Mononuclear cell (primary cell): ENCODE measurements around the gene L3MBTL2. TPM values are rescaled to one million over a fixed set of nuclear protein-coding genes. Genes with fewer than 3 reads are reported as not detected.
"Not testable (repeated sequence)": the region's sequence is repeated elsewhere in the genome, so short reads cannot be mapped to it uniquely, and the experiment has no call there.

Source experiments
- H3K27me3 ChIP-seq: 2 replicates; pipeline ENCODE4 v1.6.0; 2011; ENCODE audit warnings: low read length, control low read depth; ENCODE audit not compliant: insufficient read depth
- H3K4me1 ChIP-seq: 2 replicates; pipeline ENCODE4 v1.5.1; 2011; ENCODE audit warnings: mild to moderate bottlenecking, low read length, control low read depth; ENCODE audit not compliant: insufficient read depth
- H3K4me3 ChIP-seq: 2 replicates; pipeline ENCODE4 v1.5.1; 2011; ENCODE audit warnings: mild to moderate bottlenecking, low read length, moderate library complexity
- H3K9me3 ChIP-seq: 2 replicates; pipeline ENCODE4 v1.5.1; 2011; ENCODE audit warnings: low read depth, mild to moderate bottlenecking, control low read depth, low read length
- total RNA-seq: library from RNA; depleted of rRNA; stranded (reverse); fragments of >200 nt; gene quantifications from one replicate; pipeline ENCODE4 v1.2.3, GENCODE V29; 2012

Gene L3MBTL2
- total RNA-seq, 1 donor: 8.9 TPM

DNA sequence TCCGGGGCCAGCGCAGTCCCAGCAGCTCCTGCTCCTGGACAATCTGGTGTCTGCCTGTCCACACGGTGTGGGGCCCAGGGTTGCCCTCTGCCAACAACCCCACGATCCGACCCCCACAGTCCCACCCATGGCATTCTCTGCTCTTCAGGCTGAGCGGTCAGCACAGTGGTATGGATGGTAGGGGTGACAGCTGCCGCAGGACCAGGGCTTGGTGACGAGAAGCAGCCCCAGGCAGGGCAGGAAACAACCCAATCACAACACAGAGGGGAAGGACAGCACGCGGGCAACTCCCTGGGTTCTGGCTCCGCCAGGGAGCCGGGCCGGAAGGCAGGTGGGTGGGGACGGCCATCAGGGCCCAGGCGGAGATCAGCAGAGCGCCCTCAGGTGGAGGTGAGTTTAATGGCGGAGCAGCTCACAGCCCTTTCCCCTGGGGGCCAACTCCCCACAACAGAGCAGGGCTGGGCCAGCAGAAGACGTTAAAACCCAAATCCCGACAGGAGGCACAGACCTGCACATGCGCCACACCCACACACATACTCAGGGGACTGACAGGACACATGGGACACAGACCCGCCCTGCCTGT, 40.9 kb downstream of the L3MBTL2 start:
- no peaks in the 10 kb centered on the region for H3K27me3 ChIP-seq
- no peaks in the 10 kb centered on the region for H3K4me1 ChIP-seq
- no peaks in the 10 kb centered on the region for H3K9me3 ChIP-seq
- no peak overlapping the region for H3K4me3 ChIP-seq

DNA sequence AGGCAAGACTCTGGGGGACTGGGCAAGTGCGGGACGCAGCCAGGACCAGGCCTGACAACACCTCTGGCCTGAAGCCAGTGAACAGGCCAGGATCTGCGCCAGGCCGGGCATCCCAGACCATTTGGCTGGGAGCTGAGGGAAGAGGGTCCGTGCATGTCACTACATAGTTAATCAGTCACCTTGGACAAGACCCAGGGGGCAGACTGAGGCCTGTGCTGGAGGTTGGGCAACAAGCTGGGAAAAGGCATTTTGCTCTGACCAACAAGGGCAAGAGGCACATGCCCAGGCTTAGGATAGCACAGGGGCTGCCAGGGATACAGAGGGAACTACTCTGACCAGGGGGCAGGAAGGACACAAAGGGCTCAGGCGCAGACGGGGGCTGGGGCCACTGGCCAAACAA, 42.6 kb downstream of the L3MBTL2 start:
- H3K4me3 ChIP-seq: no peak overlapping the region
- H3K9me3 ChIP-seq: no peaks in the 10 kb centered on the region
- no peaks in the 10 kb centered on the region for H3K27me3 ChIP-seq
- H3K4me1 ChIP-seq: no peaks in the 10 kb centered on the region

DNA sequence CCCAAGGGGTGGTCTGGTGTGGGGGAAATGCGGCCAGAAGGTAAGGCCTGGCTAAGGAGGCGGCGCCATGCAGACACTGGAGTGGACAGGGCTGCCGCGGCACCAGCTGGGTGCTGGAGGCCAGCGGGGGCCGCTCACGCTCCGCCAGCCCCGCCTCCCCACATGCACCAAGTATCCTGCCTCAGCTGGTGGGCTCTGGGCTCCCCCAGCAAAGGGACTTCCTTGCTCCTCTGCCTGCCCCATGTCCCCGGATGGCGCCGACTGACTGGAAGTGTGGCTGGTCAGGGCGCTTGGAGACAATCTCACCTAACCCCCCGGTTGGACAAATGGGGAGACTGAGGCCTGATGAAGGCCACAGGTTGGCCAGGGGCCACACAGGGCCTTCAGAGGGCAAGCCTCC, 43.2 kb downstream of the L3MBTL2 start:
- Histone ChIP-seq H3K4me3 (no peak overlapping the region), H3K27me3 (no peaks in the 10 kb centered on the region), H3K9me3 (no peaks in the 10 kb centered on the region), H3K4me1 (no peaks in the 10 kb centered on the region)

DNA sequence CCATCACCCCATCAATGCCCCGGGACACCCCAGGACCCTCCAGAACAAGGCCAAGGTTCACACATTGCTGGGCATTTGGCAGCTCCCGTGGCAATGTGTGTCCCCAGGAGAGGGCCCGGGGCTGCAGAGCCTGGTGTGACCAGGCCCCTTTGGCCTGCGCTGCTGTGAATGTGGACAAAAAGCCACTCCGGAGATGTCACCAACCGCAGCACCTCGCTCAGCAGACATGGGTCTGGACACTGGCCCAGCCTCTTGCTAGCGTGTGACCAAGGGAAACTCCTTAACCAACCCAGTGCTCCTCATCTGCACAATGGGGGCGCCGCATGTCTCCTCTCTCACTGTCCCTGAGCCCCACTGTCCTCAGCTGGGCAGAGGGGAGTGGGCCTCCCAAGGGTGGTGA, 43.6 kb downstream of the L3MBTL2 start:
- Histone ChIP-seq H3K4me3 (no peak overlapping the region), H3K4me1 (no peaks in the 10 kb centered on the region), H3K27me3 (no peaks in the 10 kb centered on the region), H3K9me3 (no peaks in the 10 kb centered on the region)

DNA sequence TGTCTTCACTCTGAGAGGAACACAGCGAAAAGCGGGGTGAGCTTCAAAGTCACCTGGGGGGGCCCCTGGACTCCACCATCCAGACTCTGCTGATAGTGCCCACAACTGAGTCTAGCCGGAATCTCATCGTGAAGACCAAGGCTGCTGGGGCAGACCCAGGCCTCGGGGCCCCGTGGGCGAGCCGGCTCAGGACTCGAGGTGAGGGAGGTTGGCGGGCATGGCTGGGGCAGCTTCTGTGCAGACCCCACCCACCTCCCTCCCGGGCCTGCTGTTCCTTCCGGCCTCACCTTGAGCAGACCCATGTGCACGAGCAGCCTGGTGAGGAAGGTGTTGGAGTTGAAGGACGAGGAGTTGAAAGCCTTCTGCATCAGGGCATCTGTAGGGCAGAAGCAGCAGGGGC, 44.3 kb downstream of the L3MBTL2 start:
- H3K4me1 ChIP-seq: no peaks in the 10 kb centered on the region
- no peaks in the 10 kb centered on the region for H3K27me3 ChIP-seq
- H3K4me3 ChIP-seq: no peak overlapping the region
- no peaks in the 10 kb centered on the region for H3K9me3 ChIP-seq

DNA sequence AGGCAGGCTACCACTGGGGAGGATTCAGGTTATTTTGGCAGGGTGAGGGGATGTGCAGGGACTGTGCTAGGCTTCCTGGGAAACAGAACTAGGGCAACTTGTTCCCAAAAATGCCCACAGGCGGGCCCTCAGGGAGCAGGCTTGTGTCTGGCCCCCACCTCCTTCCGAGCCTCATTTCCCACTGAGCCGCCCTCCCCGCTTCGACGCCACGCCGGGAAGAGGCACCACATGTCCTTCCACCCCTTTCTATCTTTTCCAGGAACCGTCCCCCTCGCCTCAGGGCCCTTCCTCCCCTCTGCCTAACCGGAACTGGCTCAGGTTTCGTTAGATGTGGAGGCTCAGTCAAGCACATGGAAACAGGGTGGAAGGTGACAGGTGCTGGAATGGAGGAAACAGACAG, 45.0 kb downstream of the L3MBTL2 start:
- H3K27me3 ChIP-seq: no peaks in the 10 kb centered on the region
- H3K9me3 ChIP-seq: no peaks in the 10 kb centered on the region
- no peaks in the 10 kb centered on the region for H3K4me1 ChIP-seq
- no peak overlapping the region for H3K4me3 ChIP-seq

DNA sequence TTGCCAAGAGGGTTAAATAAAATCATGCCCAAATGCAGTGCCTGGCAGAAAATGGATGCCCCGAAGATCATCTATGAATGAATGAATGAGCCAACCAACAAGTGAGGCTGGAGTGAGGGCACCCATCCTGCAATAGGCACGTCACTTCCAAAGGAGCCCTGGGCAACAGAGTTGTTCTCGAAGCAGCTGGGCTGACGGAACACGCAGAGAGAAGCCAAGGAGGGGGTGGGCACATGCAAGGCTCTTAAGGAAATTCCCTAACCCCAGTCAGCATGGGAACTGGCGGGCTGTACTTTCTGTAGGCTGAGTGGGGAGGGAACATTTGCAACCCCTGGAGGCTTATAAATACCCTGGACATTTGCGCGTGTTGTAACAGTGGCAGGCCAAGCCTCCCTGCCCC, 47.3 kb downstream of the L3MBTL2 start:
- Histone ChIP-seq H3K4me3 (no peak overlapping the region), H3K4me1 (no peaks in the 10 kb centered on the region), H3K27me3 (no peaks in the 10 kb centered on the region), H3K9me3 (no peaks in the 10 kb centered on the region)

DNA sequence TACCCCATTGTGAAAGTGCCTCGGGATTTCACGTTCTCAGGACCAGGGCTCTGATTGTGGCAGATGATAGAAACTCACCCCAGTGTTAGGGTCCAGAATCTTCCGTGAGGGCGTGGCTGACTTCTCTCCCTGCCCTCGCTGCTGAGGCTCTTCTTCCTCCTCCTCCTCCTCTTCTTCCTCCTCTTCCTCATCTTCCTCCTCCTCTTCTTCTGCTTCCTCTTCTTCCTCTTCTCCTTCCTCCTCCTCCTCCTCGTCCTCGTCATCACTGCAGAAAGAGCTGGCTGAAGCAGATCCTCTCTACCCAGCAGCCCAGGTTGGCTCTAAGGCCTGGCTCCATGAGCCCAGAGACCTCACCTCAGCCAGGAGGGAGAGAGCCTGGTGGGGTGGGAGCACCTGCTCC, 49.1 kb downstream of the L3MBTL2 start:
- Histone ChIP-seq H3K27me3 (no peaks in the 10 kb centered on the region), H3K4me1 (no peaks in the 10 kb centered on the region), H3K4me3 (no peak overlapping the region), H3K9me3 (no peaks in the 10 kb centered on the region)

DNA sequence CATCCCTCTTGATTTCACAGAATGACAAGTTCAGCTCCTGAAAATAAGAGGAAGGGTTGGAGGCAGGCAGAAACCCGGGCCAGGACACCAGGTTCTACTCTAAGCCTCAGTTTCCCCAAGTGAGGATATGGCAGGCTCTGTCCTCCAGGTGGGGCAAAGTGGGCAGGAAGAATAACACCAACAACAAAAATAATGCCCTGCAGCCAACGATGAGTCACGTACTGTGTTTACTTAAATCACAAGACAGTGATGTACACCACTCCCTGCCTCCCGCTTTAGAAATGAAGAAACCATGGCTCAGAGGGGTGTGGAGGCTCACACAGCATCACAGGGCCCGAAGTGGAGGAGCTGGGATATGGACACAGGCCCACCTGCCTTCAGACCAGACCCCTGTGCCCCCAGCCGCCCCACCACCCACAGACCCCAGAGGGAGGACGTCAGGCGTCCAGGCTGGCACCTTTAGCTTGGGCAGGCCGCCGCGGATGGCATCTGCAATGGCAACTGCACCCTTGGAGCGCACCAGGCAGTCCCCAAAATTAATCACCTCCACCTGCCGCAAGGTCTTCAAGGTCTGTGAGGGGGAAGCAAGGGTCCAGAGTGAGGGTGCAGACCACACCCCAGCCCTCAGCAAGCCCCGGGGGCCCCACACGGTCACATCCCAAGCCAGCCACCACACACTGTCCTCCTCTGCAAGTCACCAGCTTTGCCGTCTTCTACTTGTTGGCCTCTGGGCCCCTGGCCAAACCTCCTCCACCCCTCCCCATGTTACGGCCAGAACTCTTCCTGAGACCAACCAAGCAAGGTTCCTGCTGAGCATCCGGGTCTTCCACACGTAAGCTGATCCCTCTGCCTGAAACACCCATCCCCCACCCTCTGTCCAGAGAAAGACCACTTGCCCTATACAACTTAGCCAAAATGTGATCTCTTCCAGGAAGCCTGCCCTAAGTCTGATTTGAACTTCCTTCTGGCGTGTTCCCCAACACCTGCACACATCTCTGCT, 51.4 kb downstream of the L3MBTL2 start:
- H3K4me3 ChIP-seq: no peak overlapping the region

DNA sequence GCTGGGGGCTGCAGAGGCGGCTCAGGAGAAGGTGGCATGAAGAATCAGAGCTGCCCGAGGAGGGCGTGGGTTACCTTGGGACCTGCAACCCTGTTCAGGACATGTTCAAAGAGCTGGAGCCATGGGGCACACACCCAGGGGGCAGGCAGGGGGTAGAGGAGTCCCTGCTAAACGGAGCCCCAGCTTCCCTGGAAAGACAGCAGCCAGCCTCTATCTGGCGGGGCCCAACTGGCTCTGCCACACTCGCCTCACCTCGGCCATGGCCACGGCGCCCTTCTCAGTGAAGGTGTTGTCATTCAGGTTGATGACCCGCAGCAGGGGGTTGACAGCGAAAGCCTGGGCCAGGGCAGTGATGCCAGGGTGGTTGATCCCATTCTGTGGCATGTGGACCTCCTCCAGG, 52.6 kb downstream of the L3MBTL2 start:
- no peaks in the 10 kb centered on the region for H3K4me1 ChIP-seq
- no peaks in the 10 kb centered on the region for H3K9me3 ChIP-seq
- H3K27me3 ChIP-seq: no peaks in the 10 kb centered on the region
- no peak overlapping the region for H3K4me3 ChIP-seq

More for the DNA sequence above, 51.4 kb downstream of the L3MBTL2 start:
- no peaks in the 10 kb centered on the region for H3K9me3 ChIP-seq
- H3K27me3 ChIP-seq: no peaks in the 10 kb centered on the region
- H3K4me1 ChIP-seq: no peaks in the 10 kb centered on the region

DNA sequence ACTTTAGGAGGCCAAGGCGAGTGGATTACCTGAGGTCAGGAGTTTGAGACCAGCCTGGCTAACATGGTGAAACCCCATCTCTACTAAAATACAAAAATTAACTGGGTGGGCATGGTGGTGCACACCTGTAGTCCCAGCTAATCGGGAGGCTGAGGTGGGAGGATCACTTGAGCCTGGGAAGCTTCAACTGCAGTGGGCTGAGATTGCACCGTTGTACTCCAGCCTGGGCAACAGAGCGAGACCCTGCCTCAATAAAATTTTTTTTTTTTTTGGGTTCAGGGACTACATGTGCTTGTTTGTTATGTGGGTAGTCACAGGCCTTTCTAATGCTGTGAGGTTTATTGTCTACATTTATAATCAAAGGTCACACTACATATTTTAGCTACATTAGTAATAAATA, 54.6 kb downstream of the L3MBTL2 start:
- H3K4me3 ChIP-seq, H3K4me1 ChIP-seq, H3K27me3 ChIP-seq, H3K9me3 ChIP-seq: not testable (repeated sequence)

DNA sequence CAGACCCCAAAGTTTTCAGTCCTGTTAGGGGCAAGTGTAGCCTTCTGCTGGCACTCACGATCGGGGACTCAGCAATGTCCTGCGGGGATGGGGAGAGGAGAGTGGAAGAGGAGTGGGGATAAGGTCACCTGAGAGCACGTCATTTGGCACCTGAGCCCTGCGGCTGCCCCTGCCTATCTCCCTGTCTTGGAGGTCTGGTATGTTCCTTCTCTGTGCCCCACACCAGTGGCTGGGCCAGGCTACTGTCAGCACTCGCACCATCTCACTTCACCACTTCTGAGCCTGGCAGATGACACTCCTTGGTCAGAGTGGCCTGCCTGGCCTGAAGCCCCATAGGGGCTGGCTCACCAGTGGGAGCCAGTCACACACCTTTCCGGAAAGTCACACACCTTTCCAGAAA, 55.8 kb downstream of the L3MBTL2 start:
- Histone ChIP-seq H3K4me1 (no peaks in the 10 kb centered on the region), H3K4me3 (no peak overlapping the region), H3K27me3 (no peaks in the 10 kb centered on the region), H3K9me3 (no peaks in the 10 kb centered on the region)

DNA sequence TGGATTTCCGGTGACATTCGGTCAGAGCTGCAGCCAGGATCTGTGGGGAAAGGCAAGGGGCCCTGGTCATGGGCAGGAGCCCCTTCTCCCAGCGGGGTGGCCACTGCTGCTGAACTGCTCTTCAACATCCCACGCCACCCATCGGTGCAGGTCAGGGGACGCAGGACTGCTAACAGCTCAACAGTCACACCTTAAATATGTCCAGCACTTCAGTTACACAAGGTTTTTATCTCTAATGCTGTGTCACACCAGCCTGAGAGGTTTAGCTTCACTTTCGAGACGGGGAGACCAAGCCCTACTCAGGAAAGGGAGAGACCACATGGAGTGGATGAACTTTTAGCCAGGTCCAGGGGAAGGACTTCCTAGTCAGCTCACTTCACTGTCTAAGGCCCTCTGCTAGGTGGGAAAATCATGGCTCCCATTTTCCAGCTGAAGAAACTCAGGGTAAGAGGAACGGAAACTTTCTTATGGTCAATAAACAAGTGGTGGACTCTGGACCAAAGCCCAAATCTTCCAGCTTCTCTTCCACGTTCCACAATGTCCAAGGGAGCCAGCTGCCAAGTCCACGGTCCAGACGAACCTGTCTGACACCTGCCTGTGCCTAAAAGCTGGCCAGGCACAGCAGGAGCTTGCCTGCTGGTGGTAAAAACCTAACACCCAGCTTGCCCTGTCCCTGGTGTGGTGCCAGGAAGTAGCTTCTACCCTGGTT, 56.6 kb downstream of the L3MBTL2 start:
- Histone ChIP-seq H3K4me1 (no peaks in the 10 kb centered on the region), H3K4me3 (no peak overlapping the region), H3K27me3 (no peaks in the 10 kb centered on the region), H3K9me3 (no peaks in the 10 kb centered on the region)

DNA sequence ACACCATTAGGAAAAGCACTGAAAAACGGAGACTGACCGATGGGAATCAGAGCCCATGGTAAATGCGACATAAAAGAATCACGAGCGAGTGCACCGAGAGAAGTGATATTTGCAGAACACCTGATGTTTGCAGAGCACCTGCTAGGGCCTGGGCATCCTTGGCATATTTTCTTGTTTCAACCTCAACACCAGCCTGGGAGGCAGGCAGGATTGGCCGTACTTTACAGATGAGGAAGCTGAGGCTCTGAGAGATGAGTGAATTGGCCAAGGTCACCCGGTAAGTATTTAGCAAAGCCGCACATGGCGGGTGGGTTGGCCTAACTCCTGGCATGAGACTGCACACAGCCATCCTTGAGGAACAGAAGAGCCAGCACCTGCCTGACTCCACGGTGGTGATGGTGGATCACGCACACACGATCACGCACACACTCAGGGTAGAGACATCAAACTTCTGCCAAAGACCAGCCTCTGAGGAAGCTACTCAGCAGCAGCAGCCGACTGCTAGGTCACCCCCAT, 57.2 kb downstream of the L3MBTL2 start:
- no peaks in the 10 kb centered on the region for H3K9me3 ChIP-seq

DNA sequence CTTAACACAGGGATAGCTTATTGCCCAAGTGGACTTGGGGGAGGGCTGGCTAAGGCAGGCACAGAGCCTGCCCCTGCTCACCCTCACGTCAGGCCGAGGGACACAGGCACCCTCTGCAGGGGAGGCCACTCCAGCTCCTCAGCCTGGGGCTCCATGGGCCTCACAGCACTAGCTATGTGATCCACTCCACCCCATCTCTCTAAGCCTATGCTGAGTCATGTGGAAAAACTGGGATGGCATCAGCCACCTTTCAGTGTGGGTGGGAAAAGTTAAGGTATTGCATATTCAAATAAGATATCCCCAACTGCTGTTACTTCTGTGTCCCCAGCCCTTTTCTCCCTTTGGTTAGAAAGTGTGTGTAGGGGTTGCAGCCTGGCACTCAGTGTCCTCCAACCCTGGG, 58.6 kb downstream of the L3MBTL2 start:
- Histone ChIP-seq H3K4me1 (no peaks in the 10 kb centered on the region), H3K4me3 (no peak overlapping the region), H3K27me3 (no peaks in the 10 kb centered on the region), H3K9me3 (no peaks in the 10 kb centered on the region)

More for the DNA sequence above, 57.2 kb downstream of the L3MBTL2 start:
- no peak overlapping the region for H3K4me3 ChIP-seq
- H3K27me3 ChIP-seq: no peaks in the 10 kb centered on the region
- no peaks in the 10 kb centered on the region for H3K4me1 ChIP-seq
